Loucy (cell line): ENCODE data around the gene LCN10.

Experiments
- H2AFZ ChIP-seq: fragments of 200-600 bp; sonication (generic); 2 replicates; pipeline ENCODE4 v1.6.0; 2016; ENCODE audit warnings: antibody characterized with exemption, mild to moderate bottlenecking, low read length, moderate library complexity
- H3F3A ChIP-seq: fragments of 200-600 bp; 2 replicates; pipeline ENCODE4 v1.6.0; 2016; ENCODE audit warnings: antibody characterized with exemption, low read depth, mild to moderate bottlenecking
- H3K27me3 ChIP-seq: fragments of 200-600 bp; sonication (generic); 2 replicates; pipeline ENCODE4 v1.6.1; 2014; ENCODE audit warnings: low read length, mild to moderate bottlenecking; ENCODE audit not compliant: insufficient read depth, poor library complexity, severe bottlenecking
- H3K36me3 ChIP-seq: fragments of 200-600 bp; sonication (generic); 2 replicates; pipeline ENCODE4 v1.6.1; 2016; ENCODE audit warnings: low read length; ENCODE audit not compliant: insufficient read depth
- H3K4me1 ChIP-seq: fragments of 200-600 bp; sonication (generic); 2 replicates; pipeline ENCODE4 v1.5.1; 2014; ENCODE audit warnings: low read length, mild to moderate bottlenecking; ENCODE audit not compliant: insufficient read depth, poor library complexity, severe bottlenecking
- H3K4me2 ChIP-seq: fragments of 200-600 bp; sonication (generic); 2 replicates; pipeline ENCODE4 v1.6.0; 2014; ENCODE audit warnings: antibody characterized with exemption, low read length, low read depth, mild to moderate bottlenecking; ENCODE audit not compliant: poor library complexity, severe bottlenecking
- H3K4me3 ChIP-seq: fragments of 200-600 bp; sonication (generic); 2 replicates; pipeline ENCODE4 v1.5.1; 2014; ENCODE audit warnings: low read length, mild to moderate bottlenecking, mixed read lengths; ENCODE audit not compliant: poor library complexity, severe bottlenecking
- H3K79me2 ChIP-seq: fragments of 200-600 bp; sonication (generic); 2 replicates; pipeline ENCODE4 v1.6.1; 2014; ENCODE audit warnings: low read length; ENCODE audit not compliant: insufficient read depth
- H3K9ac ChIP-seq: fragments of 200-600 bp; sonication (generic); 2 replicates; pipeline ENCODE4 v1.6.0; 2014; ENCODE audit warnings: mild to moderate bottlenecking, low read depth, low read length, moderate library complexity; ENCODE audit not compliant: poor library complexity, severe bottlenecking
- H3K9me2 ChIP-seq: fragments of 200-600 bp; sonication (generic); replicated peaks from 2 replicates; pipeline ENCODE4 v1.6.1; 2016; ENCODE audit warnings: low read depth, low read length, mixed read lengths
- H3K9me3 ChIP-seq: fragments of 200-600 bp; sonication (generic); 2 replicates; pipeline ENCODE4 v1.6.1; 2014; ENCODE audit warnings: mild to moderate bottlenecking, antibody characterized with exemption, low read length, low read depth; ENCODE audit not compliant: insufficient read depth
- H4K20me1 ChIP-seq: fragments of 200-600 bp; sonication (generic); 2 replicates; pipeline ENCODE4 v1.6.0; 2014; ENCODE audit warnings: antibody characterized with exemption, low read length, mild to moderate bottlenecking; ENCODE audit not compliant: insufficient read depth, poor library complexity, severe bottlenecking
- EZH2phosphoT487 ChIP-seq: fragments of 200-600 bp; IDR thresholded peaks from 2 replicates; pipeline ENCODE4 v1.6.1; 2018; ENCODE audit warnings: antibody characterized with exemption, mild to moderate bottlenecking, moderate library complexity, borderline replicate concordance
- TF ChIP-seq, protein P1 (sequence below): fragments of 200-600 bp; sonication (generic); conservative IDR thresholded peaks from 2 replicates; pipeline ENCODE4 v1.5.1; 2014; ENCODE audit warnings: mild to moderate bottlenecking, antibody characterized with exemption, low read length

The LCN10 gene

GRCh38 chr9:136720898-136721338 lies 21.8 kb downstream of the LCN10 start:
- no peaks in the 10 kb centered on the region for H3F3A ChIP-seq
- H3K27me3 ChIP-seq, result no peaks in the 10 kb centered on the region
- TF ChIP-seq, protein P1, sequence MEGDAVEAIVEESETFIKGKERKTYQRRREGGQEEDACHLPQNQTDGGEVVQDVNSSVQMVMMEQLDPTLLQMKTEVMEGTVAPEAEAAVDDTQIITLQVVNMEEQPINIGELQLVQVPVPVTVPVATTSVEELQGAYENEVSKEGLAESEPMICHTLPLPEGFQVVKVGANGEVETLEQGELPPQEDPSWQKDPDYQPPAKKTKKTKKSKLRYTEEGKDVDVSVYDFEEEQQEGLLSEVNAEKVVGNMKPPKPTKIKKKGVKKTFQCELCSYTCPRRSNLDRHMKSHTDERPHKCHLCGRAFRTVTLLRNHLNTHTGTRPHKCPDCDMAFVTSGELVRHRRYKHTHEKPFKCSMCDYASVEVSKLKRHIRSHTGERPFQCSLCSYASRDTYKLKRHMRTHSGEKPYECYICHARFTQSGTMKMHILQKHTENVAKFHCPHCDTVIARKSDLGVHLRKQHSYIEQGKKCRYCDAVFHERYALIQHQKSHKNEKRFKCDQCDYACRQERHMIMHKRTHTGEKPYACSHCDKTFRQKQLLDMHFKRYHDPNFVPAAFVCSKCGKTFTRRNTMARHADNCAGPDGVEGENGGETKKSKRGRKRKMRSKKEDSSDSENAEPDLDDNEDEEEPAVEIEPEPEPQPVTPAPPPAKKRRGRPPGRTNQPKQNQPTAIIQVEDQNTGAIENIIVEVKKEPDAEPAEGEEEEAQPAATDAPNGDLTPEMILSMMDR, result no peak
- TF ChIP-seq EZH2phosphoT487, result no peak
- no peak overlapping the region for H3K9ac ChIP-seq
- H3K4me3 ChIP-seq, result no peak overlapping the region
- H3K9me3 ChIP-seq, result no peaks in the 10 kb centered on the region
- H3K79me2 ChIP-seq, result peaks cover 25% of the 10 kb centered on the region
- peaks cover 24% of the 10 kb centered on the region for H4K20me1 ChIP-seq
- H3K4me2 ChIP-seq, result no peak overlapping the region
- no peaks in the 10 kb centered on the region for H3K9me2 ChIP-seq
- peaks cover 26% of the 10 kb centered on the region; the same call in 1 of the 2 replicates for H3K36me3 ChIP-seq
- peaks cover 5% of the 10 kb centered on the region for H3K4me1 ChIP-seq
- H2AFZ ChIP-seq, result no peak overlapping the region

DNA sequence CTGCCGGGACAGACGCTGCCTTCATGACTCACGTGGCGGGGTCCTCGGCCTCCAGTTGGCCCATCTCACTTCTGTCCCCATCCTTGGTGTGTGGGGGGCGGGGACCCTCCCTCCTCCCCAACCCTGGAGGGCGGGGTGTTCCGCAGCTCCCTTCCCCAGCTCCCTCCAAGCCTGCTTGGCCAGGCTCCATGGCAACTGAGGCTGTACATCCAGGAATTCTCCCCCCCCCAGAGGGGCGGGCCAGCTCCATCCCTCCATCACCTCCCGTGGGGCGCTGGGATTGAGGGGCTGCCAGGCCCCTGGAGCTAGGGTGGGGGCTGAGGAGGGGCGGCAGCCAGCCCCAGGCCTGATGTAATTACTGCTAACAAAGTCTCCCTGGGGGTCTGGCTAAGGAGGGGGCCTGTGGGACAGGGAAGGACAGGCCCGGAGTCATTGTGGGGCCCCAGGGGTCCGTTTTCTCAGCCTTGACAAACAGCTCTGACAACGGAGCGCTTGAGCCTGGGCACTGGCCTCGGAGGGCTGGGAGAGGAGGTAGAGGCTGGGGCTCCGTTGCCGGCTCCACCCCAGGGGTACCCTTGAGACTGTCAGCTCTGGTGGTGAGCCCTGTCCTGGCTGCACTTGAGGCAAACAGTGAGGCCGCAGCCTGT lies 22.4 kb downstream of the LCN10 start:
- peaks cover 20% of the 10 kb centered on the region for H3K79me2 ChIP-seq
- peaks cover 19% of the 10 kb centered on the region for H4K20me1 ChIP-seq
- H3K4me2 ChIP-seq, result no peak overlapping the region
- no peak overlapping the region for H3K9ac ChIP-seq
- H3K9me2 ChIP-seq, result no peaks in the 10 kb centered on the region
- no peak overlapping the region for H3K4me3 ChIP-seq
- H3K36me3 ChIP-seq, result peaks cover 20% of the 10 kb centered on the region; the same call in 1 of the 2 replicates
- no peak for TF ChIP-seq EZH2phosphoT487
- TF ChIP-seq, protein P1, result no peak
- H3K9me3 ChIP-seq, result no peaks in the 10 kb centered on the region
- H3F3A ChIP-seq, result no peaks in the 10 kb centered on the region
- no peaks in the 10 kb centered on the region for H3K27me3 ChIP-seq
- no peak overlapping the region for H2AFZ ChIP-seq
- H3K4me1 ChIP-seq, result peaks cover under 1% of the 10 kb centered on the region

DNA sequence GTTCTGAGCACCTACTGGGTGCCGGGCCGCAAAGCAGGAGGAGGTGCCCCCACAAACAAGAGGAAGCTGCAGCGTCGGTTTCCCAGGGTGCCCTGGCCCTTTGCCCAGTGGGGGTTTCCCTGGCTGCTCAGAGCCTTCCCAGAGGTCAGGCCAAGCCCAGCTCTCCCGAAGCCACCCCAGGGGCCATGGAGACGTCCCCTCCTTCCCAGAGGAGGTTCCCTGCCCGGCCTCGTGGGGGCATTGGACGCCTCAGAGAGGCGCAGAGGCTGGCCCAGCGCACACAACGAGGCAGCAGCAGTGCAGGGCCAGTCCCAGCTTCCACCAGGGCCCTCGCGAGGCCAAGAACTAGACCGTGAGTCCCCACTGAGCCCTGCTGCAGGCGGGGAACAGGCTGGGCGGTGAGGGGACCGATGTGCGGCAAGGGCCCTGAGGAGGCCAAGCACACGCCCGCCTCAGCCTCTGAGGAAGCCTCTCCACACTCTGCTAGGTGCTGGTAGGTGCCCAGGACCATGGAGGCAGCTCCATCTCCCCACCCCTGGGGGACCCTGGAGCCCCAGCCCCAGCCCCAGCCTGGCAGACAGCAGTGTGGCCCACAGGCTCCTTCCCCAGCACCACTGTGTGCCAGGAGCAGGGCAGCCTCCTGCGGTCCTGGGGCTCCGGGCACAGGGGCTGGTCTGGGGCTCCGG lies 23.4 kb downstream of the LCN10 start:
- no peak overlapping the region for H3K9ac ChIP-seq
- no peak overlapping the region for H2AFZ ChIP-seq
- H3K4me1 ChIP-seq, result no peaks in the 10 kb centered on the region
- H3K36me3 ChIP-seq, result peaks cover 13% of the 10 kb centered on the region; the same call in 1 of the 2 replicates
- no peaks in the 10 kb centered on the region for H3K27me3 ChIP-seq
- no peaks in the 10 kb centered on the region for H3F3A ChIP-seq
- TF ChIP-seq EZH2phosphoT487, result no peak
- TF ChIP-seq, protein P1, result no peak
- peaks cover 9% of the 10 kb centered on the region for H4K20me1 ChIP-seq
- H3K79me2 ChIP-seq, result peaks cover 9% of the 10 kb centered on the region
- H3K9me3 ChIP-seq, result no peaks in the 10 kb centered on the region
- no peak overlapping the region for H3K4me2 ChIP-seq
- H3K4me3 ChIP-seq, result no peak overlapping the region
- H3K9me2 ChIP-seq, result no peaks in the 10 kb centered on the region
